Osteocyte (in vitro differentiated cells): ENCODE data around the gene OR6F1. TPM values are rescaled to one million over a fixed set of nuclear protein-coding genes. Genes with fewer than 3 reads are reported as not detected.
"Not testable (repeated sequence)": the region's sequence is repeated elsewhere in the genome, so short reads cannot be mapped to it uniquely, and the experiment has no call there.

Experiments
- DNase-seq: peaks from one replicate; pipeline ENCODE4 v3.0.0; 2021; ENCODE audit warnings: mixed read lengths; ENCODE audit not compliant: unreplicated experiment; ENCODE audit errors: extremely low spot score
- H3K27ac Mint-ChIP-seq: one replicate; pipeline ENCODE4 v1.8.0; 2021; ENCODE audit warnings: mild to moderate bottlenecking, mixed read lengths; ENCODE audit not compliant: unreplicated experiment
- H3K27me3 Mint-ChIP-seq: one replicate; pipeline ENCODE4 v1.8.0; 2021; ENCODE audit warnings: mixed read lengths; ENCODE audit not compliant: unreplicated experiment
- H3K36me3 Mint-ChIP-seq: one replicate; pipeline ENCODE4 v1.8.0; 2021; ENCODE audit warnings: mixed read lengths; ENCODE audit not compliant: unreplicated experiment
- H3K4me1 Mint-ChIP-seq: one replicate; pipeline ENCODE4 v1.8.0; 2021; ENCODE audit warnings: mixed read lengths; ENCODE audit not compliant: unreplicated experiment
- H3K4me3 Mint-ChIP-seq: one replicate; pipeline ENCODE4 v1.8.0; 2021; ENCODE audit warnings: mild to moderate bottlenecking, moderate library complexity, mixed read lengths; ENCODE audit not compliant: unreplicated experiment
- H3K9me3 Mint-ChIP-seq: one replicate; pipeline ENCODE4 v1.8.0; 2021; ENCODE audit warnings: mixed read lengths; ENCODE audit not compliant: unreplicated experiment
- CTCF ChIP-seq: fragments of 200-600 bp; sonication (generic); IDR thresholded peaks from 2 replicates; pipeline ENCODE4 v1.5.0; 2021; ENCODE audit warnings: antibody characterized with exemption, mild to moderate bottlenecking, moderate library complexity
- total RNA-seq: library from RNA; stranded (reverse); gene quantifications from 2 replicates; pipeline ENCODE4 v1.2.1, GENCODE V29; 2021

Gene OR6F1
- total RNA-seq, 1 donor from 2014 or later = not detected

- Mint-ChIP-seq H3K27me3 (no peaks in the 10 kb centered on the region), H3K4me1 (peaks cover 9% of the 10 kb centered on the region), H3K36me3 (no peaks in the 10 kb centered on the region), H3K27ac (no peak overlapping the region), H3K9me3 (peaks cover 26% of the 10 kb centered on the region), H3K4me3 (no peak overlapping the region)
- no peak for TF ChIP-seq CTCF
- no peak for DNase-seq
Observed at GRCh38 chr1:247746391-247746935, 30.0 kb upstream of the OR6F1 start.

- not testable (repeated sequence) for H3K4me3 Mint-ChIP-seq, H3K36me3 Mint-ChIP-seq, DNase-seq, H3K27me3 Mint-ChIP-seq, H3K4me1 Mint-ChIP-seq, H3K27ac Mint-ChIP-seq
- peaks cover 27% of the 10 kb centered on the region for H3K9me3 Mint-ChIP-seq
Observed at GRCh38 chr1:247742215-247742760, 25.8 kb upstream of the OR6F1 start.

- Mint-ChIP-seq H3K4me3 (no peak overlapping the region), H3K27ac (no peak overlapping the region), H3K27me3 (no peaks in the 10 kb centered on the region), H3K36me3 (no peaks in the 10 kb centered on the region), H3K9me3 (peaks cover 23% of the 10 kb centered on the region), H3K4me1 (peaks cover 7% of the 10 kb centered on the region)
- TF ChIP-seq CTCF = no peak
- DNase-seq = no peak
Observed at GRCh38 chr1:247741756-247742155, 25.3 kb upstream of the OR6F1 start.

- no peak for DNase-seq
- no peaks in the 10 kb centered on the region for H3K27me3 Mint-ChIP-seq
- peaks cover 7% of the 10 kb centered on the region for H3K4me1 Mint-ChIP-seq
- H3K36me3 Mint-ChIP-seq = no peaks in the 10 kb centered on the region
- TF ChIP-seq CTCF = no peak
- H3K27ac Mint-ChIP-seq = no peak overlapping the region
- H3K4me3 Mint-ChIP-seq = no peak overlapping the region
- peaks cover 22% of the 10 kb centered on the region for H3K9me3 Mint-ChIP-seq
Observed at GRCh38 chr1:247740721-247741120, 24.3 kb upstream of the OR6F1 start.

GRCh38 chr1:247738315-247738714, 21.9 kb upstream of the OR6F1 start, which contains the start of gene OR14K1:
OR14K1 (plus strand) TSS chr1:247738615; CDS start chr1:247738615, 0 bp downstream.
- TF ChIP-seq CTCF = no peak
- Mint-ChIP-seq H3K4me3 (no peak within 1 kb of the TSS), H3K9me3 (peaks cover 10% of the 10 kb centered on the region), H3K36me3 (no peaks in the 10 kb centered on the region), H3K27me3 (no peaks in the 10 kb centered on the region), H3K4me1 (peaks cover 7% of the 10 kb centered on the region), H3K27ac (no peak within 1 kb of the TSS)
- DNase-seq = no peak
